ENCODE data around the gene CCDC192.

The CCDC192 gene

GRCh38 chr5:127928053-127928452 lies 224.9 kb downstream of the CCDC192 start:
- no peak for DNase-seq

- DNase-seq = no peak
Observed at GRCh38 chr5:127930311-127930710, 227.1 kb downstream of the CCDC192 start.

- DNase-seq = no peak
Observed at GRCh38 chr5:127931396-127931795, 228.2 kb downstream of the CCDC192 start.

- no peak for DNase-seq
Observed at GRCh38 chr5:127933348-127933747, 230.2 kb downstream of the CCDC192 start.

GRCh38 chr5:127934791-127935256 lies 231.6 kb downstream of the CCDC192 start:
- DNase-seq = no peak

GRCh38 chr5:127935398-127935797 lies 232.2 kb downstream of the CCDC192 start:
- DNase-seq = no peak

- DNase-seq = no peak
Observed at GRCh38 chr5:127936439-127936972, 233.3 kb downstream of the CCDC192 start.

- no peak for DNase-seq
Observed at GRCh38 chr5:127938746-127939145, 235.6 kb downstream of the CCDC192 start.

- no peak for DNase-seq
Observed at GRCh38 chr5:127940854-127941253, 237.7 kb downstream of the CCDC192 start.

- no peak for DNase-seq
Observed at GRCh38 chr5:127941646-127942045, 238.5 kb downstream of the CCDC192 start.

- no peak for DNase-seq
Observed at GRCh38 chr5:127942246-127943060, 239.3 kb downstream of the CCDC192 start.

GRCh38 chr5:127943061-127943371 lies 239.8 kb downstream of the CCDC192 start:
- no peak for DNase-seq

GRCh38 chr5:127944125-127944524 lies 240.9 kb downstream of the CCDC192 start:
- no peak for DNase-seq

GRCh38 chr5:127947941-127948340 lies 244.8 kb downstream of the CCDC192 start:
- DNase-seq = no peak

- no peak for DNase-seq
Observed at GRCh38 chr5:127950707-127951391, 247.7 kb downstream of the CCDC192 start.

- no peak for DNase-seq
Observed at GRCh38 chr5:127951791-127952190, 248.6 kb downstream of the CCDC192 start.

GRCh38 chr5:127957183-127957582 lies 254.0 kb downstream of the CCDC192 start:
- no peak for DNase-seq

GRCh38 chr5:127957701-127958239 lies 254.6 kb downstream of the CCDC192 start:
- no peak for DNase-seq

- DNase-seq = no peak
Observed at GRCh38 chr5:127958421-127959011, 255.3 kb downstream of the CCDC192 start.

GRCh38 chr5:127959152-127959764 lies 256.1 kb downstream of the CCDC192 start:
- DNase-seq = no peak

GRCh38 chr5:127960270-127960691 lies 257.1 kb downstream of the CCDC192 start:
- no peak for DNase-seq

GRCh38 chr5:127961006-127961762 lies 258.0 kb downstream of the CCDC192 start:
- no peak for DNase-seq
